HG03196 (cell line): Measurements from ENCODE around the gene VAT1.
A peak's percentile ranks its signal among the peaks of the same experiment; 100 is the strongest.
"Not testable (repeated sequence)": the region's sequence is repeated elsewhere in the genome, so short reads cannot be mapped to it uniquely, and the experiment has no call there.

Experiments
- ATAC-seq: cut with Tn5 transposase; IDR thresholded peaks from one replicate; pipeline ENCODE4 v1.9.1; 2021; ENCODE audit not compliant: unreplicated experiment

Gene VAT1

DNA sequence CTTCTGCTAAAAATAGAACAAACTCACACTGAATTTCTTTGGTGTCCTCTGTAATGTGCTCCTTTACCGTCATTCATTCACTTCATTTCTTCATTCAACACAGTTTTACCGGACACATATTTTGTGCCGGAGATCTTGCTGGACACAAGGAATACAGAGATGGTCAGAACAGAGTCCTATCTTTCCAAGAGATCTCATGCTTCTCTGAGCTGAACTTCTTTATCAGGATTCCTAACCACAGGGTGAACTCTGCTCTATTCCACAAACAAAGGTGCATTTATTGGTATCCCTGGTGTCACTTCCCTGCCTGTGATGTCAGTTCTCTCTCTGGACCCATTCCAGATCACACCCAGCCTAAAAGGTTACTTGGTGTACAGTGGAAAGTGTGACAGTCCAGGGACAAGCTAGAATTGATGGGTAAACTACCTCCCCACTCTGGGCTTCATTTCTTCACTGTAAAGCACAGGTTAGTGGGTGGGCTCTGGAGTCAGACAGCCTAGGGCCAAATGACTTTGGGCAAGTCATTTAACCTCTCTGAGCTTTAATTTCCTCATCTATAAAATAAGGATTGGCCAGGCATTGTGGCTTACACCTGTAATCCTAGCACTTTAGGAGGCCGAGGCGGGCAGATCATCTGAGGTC, 11.4 kb downstream of the VAT1 start:
- ATAC-seq = no peak

DNA sequence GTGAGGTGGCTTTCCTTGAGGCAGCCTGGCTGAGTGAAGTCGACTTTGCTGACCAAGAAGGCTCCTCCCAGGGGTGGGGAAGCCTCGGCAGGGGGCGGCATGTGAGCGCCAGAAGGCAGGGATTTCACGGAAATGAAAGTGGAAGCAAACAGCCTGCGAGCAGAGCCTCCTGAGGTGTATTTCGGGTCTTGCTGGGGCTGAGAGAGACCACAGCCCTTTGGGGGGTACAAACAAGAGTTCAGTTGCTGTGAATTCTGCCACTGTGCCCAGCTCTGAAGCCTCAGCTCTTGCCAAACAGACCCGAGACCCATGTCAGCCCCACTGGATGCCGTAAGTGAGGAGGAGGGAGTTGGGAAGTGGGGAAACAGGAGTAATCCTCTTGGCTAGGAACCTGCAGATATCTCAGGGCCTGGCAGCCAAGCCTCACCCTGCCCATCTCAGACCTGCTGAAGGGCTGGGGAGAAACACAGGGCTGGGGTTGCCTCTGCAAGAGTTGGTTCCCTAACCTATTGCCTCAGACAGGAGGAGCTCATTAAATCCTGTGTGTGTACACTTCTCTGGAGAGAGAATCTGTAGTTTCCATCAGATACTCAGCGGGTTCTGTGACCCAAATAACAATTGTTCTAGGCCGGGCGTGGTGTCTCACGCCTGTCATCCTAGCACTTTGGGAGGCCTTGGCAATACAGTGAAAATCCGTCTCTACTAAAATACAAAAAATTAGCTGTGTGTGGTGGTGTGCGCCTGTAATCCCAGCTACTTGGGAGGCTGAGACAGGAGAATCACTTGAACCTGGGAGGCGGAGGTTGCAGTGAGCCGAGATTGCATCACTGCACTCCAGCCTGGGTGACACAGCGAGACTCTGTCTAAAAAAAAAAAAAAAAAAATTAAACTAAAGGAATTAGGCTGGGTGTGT, 15.3 kb downstream of the VAT1 start, which contains the start of gene IFI35:
IFI35 (plus strand) TSS at position 146 of the 913 bp plus-strand sequence; CDS start at position 310, 164 bp downstream.
- peak; percentile 83 for ATAC-seq

DNA sequence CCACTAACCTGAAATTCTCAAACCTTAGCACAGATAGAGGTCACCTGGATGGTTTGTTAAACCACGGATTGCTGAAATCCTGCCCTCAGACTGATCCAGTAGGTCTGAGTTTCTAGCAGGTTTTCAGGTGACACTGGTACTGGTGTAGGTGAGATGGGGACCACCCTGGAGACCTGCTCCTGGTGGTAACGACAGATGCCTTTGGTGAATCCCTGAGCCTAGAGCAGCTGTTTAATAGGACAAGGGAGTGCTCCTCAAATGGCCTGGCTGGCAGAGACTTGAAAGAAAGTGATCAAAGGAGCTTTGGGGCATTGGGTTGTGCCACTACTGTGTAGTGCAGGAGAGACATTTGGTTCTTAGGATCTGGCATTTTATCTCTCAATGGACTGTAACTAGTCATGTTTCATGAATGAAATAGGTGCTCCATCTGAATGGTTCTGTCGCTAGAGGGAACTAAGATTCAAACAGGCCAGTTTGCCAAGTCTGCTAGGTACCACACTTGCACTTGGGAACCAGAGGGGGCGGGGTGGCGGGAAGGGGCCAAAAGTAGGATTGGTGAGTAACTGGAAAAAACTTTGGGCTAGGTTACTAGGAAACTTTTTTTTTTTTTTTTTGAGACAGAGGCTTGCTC, 18.5 kb downstream of the VAT1 start:
- no peak for ATAC-seq

DNA sequence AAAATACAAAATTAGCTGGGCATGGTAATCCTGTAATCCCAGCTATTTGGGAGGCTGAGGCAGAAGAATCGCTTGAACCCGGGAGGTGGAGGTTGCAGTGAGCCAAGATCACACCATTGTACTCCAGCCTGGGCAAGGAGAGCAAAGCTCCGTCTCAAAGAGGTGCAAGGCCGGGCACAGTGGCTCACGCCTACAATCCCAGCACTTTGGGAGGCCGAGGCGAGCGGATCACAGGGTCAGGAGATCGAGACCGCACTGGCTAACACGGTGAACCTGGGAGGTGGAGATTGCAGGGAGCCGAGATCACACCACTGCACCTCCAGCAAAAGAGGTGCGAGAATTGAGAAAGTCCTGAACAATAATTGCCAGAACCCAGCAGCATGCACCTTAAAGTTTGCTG, 21.3 kb downstream of the VAT1 start:
- ATAC-seq = not testable (repeated sequence)

DNA sequence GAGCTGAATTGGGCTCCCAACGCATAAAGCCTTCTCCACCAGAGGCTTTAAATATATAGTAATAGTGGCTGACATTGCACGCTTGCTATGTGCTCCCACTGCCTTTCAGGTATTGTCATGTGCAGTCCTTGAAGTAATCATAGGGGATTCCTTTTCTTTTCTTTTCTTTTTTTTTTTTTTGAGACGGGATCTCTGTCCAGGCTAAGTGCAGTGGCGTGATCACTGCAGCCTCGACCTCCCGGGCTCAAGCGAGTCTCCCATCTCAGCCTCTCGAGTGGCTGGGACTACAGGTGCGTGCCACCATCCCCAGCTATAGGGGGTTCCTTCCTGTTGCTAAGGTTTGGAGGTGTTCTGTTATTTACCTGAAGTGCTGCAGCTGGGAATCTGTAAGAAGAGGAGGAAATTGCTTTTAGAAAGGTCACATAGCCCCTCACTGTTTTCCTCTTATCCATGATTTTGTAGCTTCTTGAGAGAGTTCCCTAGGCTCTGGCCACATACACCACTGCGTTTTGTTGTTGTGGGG, 23.1 kb downstream of the VAT1 start:
- no peak for ATAC-seq

DNA sequence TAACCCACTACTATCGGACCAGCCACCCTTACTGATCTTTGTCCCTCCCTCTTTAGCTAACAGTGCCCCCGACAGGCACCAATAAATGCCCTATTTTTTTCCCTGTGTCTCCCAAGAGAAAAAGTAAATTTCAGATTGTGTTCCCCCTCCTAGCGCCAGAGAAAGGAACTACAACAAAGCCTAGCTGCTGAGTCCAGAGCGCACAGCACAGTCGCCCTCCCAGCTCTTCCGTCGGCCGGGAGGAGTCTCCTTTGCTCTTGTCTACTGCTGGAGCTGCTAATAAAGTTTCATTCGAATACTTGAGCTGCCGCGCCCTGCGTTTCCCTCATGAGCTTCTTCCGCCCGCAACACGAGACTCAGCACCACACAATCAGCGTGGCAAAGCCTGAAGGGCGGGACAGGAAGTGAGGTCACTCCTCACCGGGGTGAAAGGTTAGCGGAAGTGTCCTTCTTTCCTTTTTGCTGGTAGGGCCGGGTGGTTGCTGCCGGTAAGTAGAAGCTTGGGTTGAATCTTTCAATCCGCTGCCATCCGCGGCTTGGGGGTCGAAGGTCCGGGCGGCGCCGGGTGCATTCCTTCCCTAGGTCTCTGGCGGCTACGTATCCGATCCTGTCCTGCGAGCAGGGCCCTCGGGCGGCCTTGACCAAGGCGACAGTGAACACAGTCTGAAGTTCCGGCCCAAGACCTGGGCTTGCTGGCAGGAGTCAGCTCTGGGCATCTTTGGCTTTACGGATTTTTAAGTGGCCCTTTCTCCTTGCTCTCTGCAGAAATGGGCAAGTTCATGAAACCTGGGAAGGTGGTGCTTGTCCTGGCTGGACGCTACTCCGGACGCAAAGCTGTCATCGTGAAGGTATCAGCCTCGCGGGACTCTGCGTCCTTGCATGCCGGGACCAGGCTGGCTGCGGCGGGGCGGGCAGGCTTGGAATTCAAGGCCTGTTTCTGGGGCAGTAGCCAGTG, 23.9 kb downstream of the VAT1 start, which contains the start of gene RPL27:
RPL27 (plus strand) TSS at position 436 of the 955 bp plus-strand sequence; CDS start at position 768, 332 bp downstream.
- ATAC-seq = peak; percentile 92

DNA sequence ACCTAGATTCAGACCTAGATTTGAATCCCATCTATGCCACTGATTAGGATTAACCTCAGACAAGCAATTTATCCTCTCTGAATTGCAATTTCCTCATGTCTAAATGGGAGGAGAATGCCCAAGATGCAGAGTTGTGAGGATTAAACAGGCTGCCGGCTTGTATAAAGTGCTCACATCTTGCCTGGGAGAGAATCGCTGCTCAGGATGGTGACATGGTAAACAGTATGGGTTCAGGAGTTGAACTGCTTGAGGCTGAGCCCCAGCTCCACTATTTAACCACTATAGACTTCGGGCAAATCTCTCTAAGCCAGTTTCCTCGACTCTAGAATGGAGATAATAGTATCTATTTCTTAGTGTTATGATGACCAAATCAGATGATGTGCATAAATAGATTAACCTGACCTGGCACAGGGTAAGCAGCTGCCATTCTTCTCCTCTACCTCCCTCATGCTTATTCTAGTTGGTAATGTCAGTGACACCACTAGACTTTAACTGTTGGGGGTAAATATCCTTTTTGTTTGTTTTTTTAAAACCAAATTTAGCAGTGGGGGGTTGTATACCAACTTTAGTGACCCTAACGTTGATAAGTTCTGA, 24.7 kb downstream of the VAT1 start:
- no peak for ATAC-seq

DNA sequence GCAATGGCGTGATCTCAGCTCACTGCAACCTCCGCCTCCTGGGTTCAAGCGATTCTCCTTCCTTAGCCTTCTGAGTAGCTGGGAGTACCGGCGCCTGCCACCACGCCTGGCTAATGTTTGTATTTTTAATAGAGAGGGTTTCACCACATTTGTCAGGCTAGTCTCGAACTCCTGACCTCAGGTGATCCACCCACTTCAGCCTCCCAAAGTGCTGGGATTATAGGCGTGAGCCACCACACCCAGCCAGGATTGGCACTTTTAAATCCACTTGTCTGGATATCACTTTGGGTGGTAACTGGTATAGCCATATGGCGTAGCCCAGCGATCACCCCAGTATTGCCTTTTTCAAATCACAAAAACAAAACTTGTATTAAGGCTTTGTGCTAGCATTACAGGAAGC, 28.3 kb downstream of the VAT1 start:
- ATAC-seq = not testable (repeated sequence)

DNA sequence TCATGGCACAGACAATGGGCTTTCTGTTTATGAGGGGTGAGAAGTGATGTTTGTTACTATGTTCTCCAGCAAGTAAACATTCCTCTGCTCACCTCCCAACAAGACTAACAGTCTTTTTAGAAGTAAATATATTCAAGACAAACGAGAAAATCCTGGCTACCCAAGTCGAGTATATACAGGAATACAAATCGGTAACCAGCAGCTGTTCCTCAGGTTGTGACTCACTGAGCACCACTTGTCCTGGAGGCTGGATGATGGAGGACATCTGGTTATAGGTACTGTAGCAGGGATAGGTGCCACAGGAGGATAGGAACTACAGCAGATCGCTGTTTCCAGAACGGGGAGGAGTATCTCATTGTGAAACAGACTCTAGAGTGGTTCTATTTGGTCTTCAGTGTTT, 29.3 kb downstream of the VAT1 start:
- no peak for ATAC-seq

DNA sequence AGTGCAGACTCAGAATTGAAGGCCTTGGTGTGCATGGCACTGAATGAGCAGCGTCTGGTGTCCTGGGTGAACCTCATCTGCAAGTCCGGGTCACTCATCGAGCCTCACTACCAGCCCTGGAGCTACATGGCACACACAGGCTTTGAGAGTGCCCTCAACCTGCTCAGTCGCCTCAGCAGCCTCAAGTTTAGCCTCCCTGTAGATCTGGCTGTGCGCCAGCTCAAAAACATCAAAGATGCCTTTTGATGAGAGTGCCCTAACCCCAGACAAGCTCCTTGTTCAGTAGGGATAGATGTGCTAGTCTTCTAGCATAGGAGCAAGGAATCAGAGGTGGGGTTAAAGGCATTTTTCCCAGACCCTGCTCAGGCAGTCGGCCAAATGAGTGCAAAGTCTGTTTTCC, 30.7 kb downstream of the VAT1 start:
- ATAC-seq = no peak

DNA sequence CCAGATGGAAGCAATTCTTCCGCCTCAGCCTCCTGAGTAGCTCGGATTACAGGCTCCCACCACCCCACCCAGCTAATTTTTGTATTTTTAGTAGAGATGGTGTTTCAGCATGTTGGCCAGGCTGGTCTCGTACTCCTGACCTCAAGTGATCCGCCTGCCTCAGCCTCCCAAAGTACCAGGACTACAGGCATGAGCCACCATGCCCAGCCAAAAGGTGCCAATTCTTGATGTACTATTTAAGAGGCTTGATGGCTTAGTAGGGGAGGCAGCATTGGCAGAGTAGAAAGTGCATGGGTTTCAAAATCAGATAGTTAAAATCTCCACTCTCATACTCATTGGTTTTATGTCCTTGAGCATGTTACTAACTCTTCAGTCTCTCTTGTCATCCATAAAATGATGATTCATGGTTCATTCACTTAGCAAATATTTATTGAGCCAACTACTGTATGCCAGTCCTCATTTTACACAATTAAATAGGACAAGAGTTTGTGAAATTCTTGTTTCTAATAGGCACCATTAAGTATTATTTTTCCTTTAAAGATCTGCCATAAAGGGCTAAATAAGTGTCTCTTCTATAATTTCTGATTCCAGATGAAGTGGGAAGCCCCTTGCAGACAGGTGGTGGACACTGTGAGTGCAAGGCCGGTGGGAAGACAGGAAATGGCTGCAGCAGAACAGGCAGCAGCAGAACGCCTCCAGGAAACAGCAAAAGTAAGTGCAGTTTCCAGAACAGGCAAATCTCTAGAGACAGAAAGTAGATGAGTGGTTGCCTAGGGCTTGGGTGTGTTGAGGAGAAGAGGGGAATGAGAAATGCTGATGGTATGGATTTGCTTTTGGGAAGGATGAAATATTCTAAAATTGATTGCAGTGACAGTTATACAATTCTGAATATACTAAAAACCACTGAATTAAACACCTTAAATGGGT, 32.2 kb downstream of the VAT1 start:
- ATAC-seq = no peak

DNA sequence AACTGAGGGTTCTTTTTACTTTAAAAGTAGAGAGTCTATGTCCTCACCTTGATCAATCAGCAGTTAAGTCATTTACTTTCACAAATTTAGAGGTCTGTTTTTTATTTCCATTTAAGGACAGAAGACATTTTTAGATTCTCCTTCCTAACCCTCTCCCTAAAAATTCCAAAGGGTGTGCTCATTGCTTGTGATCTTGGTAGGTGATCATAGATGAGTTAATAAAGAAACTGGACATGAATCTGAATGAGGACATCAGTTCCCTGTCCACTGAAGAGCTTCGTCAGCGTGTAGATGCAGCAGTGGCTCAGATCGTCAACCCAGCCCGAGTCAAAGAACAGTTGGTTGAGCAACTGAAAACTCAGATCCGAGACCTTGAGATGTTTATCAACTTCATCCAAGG, 33.0 kb downstream of the VAT1 start:
- no peak for ATAC-seq

DNA sequence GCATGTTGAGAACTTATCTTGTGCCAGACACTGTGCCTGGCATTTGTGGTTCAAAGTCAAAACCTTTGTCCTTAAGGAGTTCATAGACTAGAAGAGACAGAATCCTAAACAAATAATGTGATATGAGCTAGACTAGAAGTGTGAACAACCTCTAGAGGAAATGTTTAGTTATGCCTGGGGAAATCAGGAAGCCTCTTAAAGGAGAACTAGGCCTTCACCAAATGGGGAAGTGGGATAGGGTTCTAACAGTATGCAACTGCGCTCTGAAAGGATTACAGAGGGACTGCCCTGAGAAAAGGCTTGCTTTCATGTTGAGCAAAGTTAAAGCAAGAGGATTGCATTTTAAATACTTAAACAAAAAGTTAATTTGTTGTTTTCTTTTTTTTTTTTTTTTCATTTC, 37.0 kb downstream of the VAT1 start:
- peak; percentile 49 for ATAC-seq

DNA sequence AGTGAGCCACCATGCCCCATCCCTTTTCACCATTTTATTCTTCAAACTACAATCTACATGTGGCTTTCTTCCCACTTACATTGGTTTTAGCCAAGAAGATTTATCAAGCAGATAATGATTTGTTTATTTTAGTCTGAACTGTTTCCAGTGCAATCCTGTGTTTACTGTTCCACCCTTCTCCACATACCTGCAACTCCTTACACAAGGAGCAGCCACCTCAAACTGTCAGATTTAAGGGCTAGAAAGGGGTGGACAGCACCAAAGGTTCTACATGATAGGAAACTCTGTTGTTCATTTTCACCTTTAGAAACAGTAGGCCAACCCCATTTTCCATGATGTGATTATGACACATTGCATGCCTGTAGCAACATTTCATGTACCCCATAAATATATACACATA, 39.9 kb downstream of the VAT1 start:
- no peak for ATAC-seq

DNA sequence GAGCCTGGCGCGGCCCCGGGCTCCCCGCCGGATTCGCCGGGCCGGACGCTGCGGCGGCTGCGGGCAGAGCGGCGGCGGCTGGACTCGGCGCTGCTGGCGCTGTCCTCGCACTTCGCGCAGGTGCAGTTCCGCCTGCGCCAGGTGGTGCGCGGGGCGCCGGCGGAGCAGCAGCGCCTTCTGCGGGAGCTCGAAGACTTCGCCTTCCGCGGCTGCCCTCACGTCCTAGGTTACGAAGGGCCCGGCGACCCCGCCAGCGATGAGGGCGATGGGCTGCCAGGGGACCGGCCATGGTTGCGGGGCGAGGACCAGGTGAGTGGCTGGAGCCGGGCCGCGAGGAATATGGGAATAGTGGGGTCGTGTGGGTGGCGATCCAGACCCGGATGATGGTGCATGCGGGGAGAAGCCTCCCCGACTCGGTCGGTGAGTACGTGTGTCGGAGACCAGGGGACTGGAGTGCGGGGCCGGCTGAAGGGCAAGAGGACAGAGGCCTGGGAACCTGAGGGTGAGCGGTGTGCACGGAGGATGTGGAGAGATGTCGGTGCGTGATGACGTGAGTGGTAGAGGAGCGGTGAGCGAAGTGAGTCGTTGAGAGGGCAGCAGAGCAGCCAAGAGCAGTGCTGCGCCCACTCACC, 41.3 kb downstream of the VAT1 start:
- ATAC-seq = peak; percentile 42

DNA sequence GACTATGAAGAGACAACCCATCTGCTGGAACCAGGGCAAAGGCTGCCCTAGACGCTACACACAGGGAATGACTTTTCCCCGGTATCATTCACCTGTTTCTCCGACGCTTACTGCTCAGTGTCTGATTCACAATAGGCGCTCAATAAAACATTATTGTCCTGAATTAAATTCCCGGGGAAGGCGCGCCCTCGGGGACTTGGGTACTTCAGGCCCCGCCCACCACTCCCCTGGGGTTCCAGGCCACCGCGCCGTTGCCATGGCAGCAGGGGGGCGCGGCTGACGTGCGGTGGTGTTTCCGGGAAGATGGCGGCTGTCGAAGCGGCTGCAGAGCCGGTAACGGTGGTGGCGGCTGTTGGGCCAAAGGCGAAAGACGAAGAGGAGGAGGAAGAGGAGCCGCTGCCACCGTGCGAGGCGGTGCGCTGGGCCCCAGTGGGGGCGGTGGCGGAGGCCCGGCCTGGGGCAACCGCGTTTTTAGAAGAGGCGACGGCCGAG, 41.9 kb downstream of the VAT1 start, which contains the start of gene RUNDC1:
RUNDC1 (plus strand) TSS at position 292 of the 492 bp plus-strand sequence; CDS start at position 304, 12 bp downstream.
- peak; percentile 71 for ATAC-seq

DNA sequence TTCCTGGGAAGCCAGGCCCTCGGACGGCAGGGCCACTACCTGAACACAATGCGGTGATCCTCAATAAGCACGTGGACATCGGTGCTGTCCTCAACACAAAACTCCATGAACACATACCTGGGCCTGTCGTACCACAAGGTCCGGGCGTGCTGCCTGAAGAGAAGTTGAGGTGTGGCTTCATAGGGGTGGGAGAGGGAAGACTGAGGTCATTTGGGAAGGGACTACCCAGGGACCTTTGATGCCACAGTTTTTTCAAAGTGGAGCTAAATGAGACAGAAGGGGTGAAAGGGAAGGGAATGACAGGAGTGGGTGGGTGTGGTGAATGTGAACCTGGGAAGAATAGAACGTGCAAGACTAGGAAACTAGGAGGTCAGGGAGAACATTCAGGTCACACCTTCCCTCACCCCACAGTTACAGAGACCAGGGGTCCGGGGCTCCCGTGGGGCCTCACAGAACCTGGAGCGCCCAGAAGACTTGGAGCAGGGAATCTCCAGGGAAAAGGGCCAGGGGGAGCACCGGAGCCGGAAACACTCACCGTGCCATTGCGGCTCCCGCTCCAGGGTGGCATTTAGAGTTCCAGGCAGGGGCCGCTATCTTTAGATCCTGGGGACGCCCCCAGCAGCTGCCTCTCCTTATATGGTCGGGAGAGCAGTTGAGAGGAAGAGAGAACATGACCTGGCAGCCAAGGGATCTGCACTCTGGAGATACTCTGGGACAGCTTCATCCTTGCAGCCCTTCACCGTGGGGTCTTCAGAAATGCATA, 42.5 kb downstream of the VAT1 start, which contains the start of gene PTGES3L:
PTGES3L (minus strand) TSS at position 570 of the 763 bp plus-strand sequence; CDS start at position 543, 27 bp downstream.
- peak; percentile 30 for ATAC-seq
